Measurements from ENCODE around the gene STX5.

STX5 gene

GRCh38 chr11:62854013-62854824, 22.4 kb upstream of the STX5 start:
- H3K9me2 ChIP-seq (replicated peaks; ENCODE audit: control insufficient read depth, low read length) = no peaks in the 10 kb centered on the region
- TF ChIP-seq CTCF (IDR thresholded peaks at IDR 0.05; ENCODE audit: low read depth, low read length, poor library complexity, severe bottlenecking) (no peak), EZH2phosphoT487 (IDR thresholded peaks at IDR 0.05; ENCODE audit: borderline replicate concordance, low read length) (no peak)
- H3K36me3 ChIP-seq (ENCODE audit: control insufficient read depth, low read length) = peaks cover 69% of the 10 kb centered on the region
- peaks cover 25% of the 10 kb centered on the region for H4K20me1 ChIP-seq (ENCODE audit: control insufficient read depth, insufficient read depth, low read depth, low read length)
- H3K79me2 ChIP-seq (ENCODE audit: control insufficient read depth, low read length) = peaks cover 62% of the 10 kb centered on the region
- H3K4me3 ChIP-seq (ENCODE audit: low read length) = peak overlapping the region; percentile 94
- peaks cover 39% of the 10 kb centered on the region for H3K4me1 ChIP-seq (ENCODE audit: control insufficient read depth, low read length)
- H3F3A ChIP-seq (ENCODE audit: control insufficient read depth, insufficient read depth) = peaks cover 60% of the 10 kb centered on the region
- no peaks in the 10 kb centered on the region; the same call in 1 of the 2 replicates for H3K27me3 ChIP-seq (ENCODE audit: control insufficient read depth, low read length)
- H3K4me2 ChIP-seq (ENCODE audit: low read length) = peak overlapping the region; percentile 92
- H3K27ac ChIP-seq (ENCODE audit: low read depth, low read length) = peak overlapping the region; percentile 91
- H3K9me3 ChIP-seq (ENCODE audit: control insufficient read depth, insufficient read depth, low read length) = no peaks in the 10 kb centered on the region

- Histone ChIP-seq H3K79me2 (ENCODE audit: control insufficient read depth, low read length) (peaks cover 54% of the 10 kb centered on the region), H3K27ac (ENCODE audit: low read depth, low read length) (peak overlapping the region; percentile 91), H4K20me1 (ENCODE audit: control insufficient read depth, insufficient read depth, low read depth, low read length) (peaks cover 25% of the 10 kb centered on the region), H3K36me3 (ENCODE audit: control insufficient read depth, low read length) (peaks cover 69% of the 10 kb centered on the region), H3K27me3 (ENCODE audit: control insufficient read depth, low read length) (no peaks in the 10 kb centered on the region; the same call in 1 of the 2 replicates), H3K4me3 (ENCODE audit: low read length) (peak overlapping the region; percentile 94), H3K4me2 (ENCODE audit: low read length) (peak overlapping the region; percentile 92), H3K9me3 (ENCODE audit: control insufficient read depth, insufficient read depth, low read length) (no peaks in the 10 kb centered on the region), H3F3A (ENCODE audit: control insufficient read depth, insufficient read depth) (peaks cover 62% of the 10 kb centered on the region), H3K4me1 (ENCODE audit: control insufficient read depth, low read length) (peaks cover 38% of the 10 kb centered on the region), H3K9me2 (replicated peaks; ENCODE audit: control insufficient read depth, low read length) (no peaks in the 10 kb centered on the region)
- TF ChIP-seq CTCF (IDR thresholded peaks at IDR 0.05; ENCODE audit: low read depth, low read length, poor library complexity, severe bottlenecking) (no peak), EZH2phosphoT487 (IDR thresholded peaks at IDR 0.05; ENCODE audit: borderline replicate concordance, low read length) (no peak)
Measured at GRCh38 chr11:62853279-62853965, 21.6 kb upstream of the STX5 start.

GRCh38 chr11:62852523-62853188, 20.8 kb upstream of the STX5 start:
- peak overlapping the region; percentile 94 for H3K4me3 ChIP-seq (ENCODE audit: low read length)
- no peaks in the 10 kb centered on the region for H3K9me2 ChIP-seq (replicated peaks; ENCODE audit: control insufficient read depth, low read length)
- peaks cover 66% of the 10 kb centered on the region for H3F3A ChIP-seq (ENCODE audit: control insufficient read depth, insufficient read depth)
- H3K79me2 ChIP-seq (ENCODE audit: control insufficient read depth, low read length) = peaks cover 46% of the 10 kb centered on the region
- H4K20me1 ChIP-seq (ENCODE audit: control insufficient read depth, insufficient read depth, low read depth, low read length) = peaks cover 25% of the 10 kb centered on the region
- H3K4me1 ChIP-seq (ENCODE audit: control insufficient read depth, low read length) = peaks cover 33% of the 10 kb centered on the region
- peak overlapping the region; percentile 92 for H3K4me2 ChIP-seq (ENCODE audit: low read length)
- peaks cover 61% of the 10 kb centered on the region for H3K36me3 ChIP-seq (ENCODE audit: control insufficient read depth, low read length)
- H3K27ac ChIP-seq (ENCODE audit: low read depth, low read length) = peak overlapping the region; percentile 91
- no peaks in the 10 kb centered on the region; the same call in 1 of the 2 replicates for H3K27me3 ChIP-seq (ENCODE audit: control insufficient read depth, low read length)
- H3K9me3 ChIP-seq (ENCODE audit: control insufficient read depth, insufficient read depth, low read length) = no peaks in the 10 kb centered on the region
- TF ChIP-seq EZH2phosphoT487 (IDR thresholded peaks at IDR 0.05; ENCODE audit: borderline replicate concordance, low read length) (no peak), CTCF (IDR thresholded peaks at IDR 0.05; ENCODE audit: low read depth, low read length, poor library complexity, severe bottlenecking) (no peak)
